PFSK-1 (cell line): ENCODE data around the gene ELAC2.

ENCODE experiments used
- FOXP2 ChIP-seq: optimal IDR thresholded peaks from 2 replicates; pipeline ENCODE3; 2011; ENCODE audit warnings: borderline replicate concordance, control low read depth, inconsistent platforms; ENCODE audit not compliant: insufficient read depth; ENCODE audit errors: extremely low read length, extremely low read depth
- POLR2AphosphoS5 ChIP-seq: IDR thresholded peaks from 2 replicates; pipeline ENCODE4 v1.6.1; 2012; ENCODE audit warnings: low read depth, mild to moderate bottlenecking, control low read depth, low read length, moderate library complexity
- SIN3A ChIP-seq: IDR thresholded peaks from 2 replicates; pipeline ENCODE4 v1.6.1; 2012; ENCODE audit warnings: mild to moderate bottlenecking, low read length, moderate library complexity, borderline replicate concordance; ENCODE audit not compliant: insufficient read depth
- TAF1 ChIP-seq: IDR thresholded peaks from 2 replicates; pipeline ENCODE4 v1.6.1; 2012; ENCODE audit warnings: low read length, control low read depth, borderline replicate concordance; ENCODE audit not compliant: insufficient read depth
- TF ChIP-seq, protein P1 (sequence below), 2 experiments: IDR thresholded peaks; 2 replicates each; pipeline versions ENCODE4 v1.6.1 to v1.8.0; 2011 to 2012; ENCODE audit warnings: low read depth in 2 of 2, low read length in 2 of 2, control low read depth in 1 of 2, inconsistent platforms in 1 of 2, mild to moderate bottlenecking in 1 of 2, moderate library complexity in 1 of 2; ENCODE audit not compliant: insufficient read depth in 1 of 2

The ELAC2 gene

GRCh38 chr17:13051915-13052314, 34.1 kb upstream of the ELAC2 start:
- TF ChIP-seq, protein P1, sequence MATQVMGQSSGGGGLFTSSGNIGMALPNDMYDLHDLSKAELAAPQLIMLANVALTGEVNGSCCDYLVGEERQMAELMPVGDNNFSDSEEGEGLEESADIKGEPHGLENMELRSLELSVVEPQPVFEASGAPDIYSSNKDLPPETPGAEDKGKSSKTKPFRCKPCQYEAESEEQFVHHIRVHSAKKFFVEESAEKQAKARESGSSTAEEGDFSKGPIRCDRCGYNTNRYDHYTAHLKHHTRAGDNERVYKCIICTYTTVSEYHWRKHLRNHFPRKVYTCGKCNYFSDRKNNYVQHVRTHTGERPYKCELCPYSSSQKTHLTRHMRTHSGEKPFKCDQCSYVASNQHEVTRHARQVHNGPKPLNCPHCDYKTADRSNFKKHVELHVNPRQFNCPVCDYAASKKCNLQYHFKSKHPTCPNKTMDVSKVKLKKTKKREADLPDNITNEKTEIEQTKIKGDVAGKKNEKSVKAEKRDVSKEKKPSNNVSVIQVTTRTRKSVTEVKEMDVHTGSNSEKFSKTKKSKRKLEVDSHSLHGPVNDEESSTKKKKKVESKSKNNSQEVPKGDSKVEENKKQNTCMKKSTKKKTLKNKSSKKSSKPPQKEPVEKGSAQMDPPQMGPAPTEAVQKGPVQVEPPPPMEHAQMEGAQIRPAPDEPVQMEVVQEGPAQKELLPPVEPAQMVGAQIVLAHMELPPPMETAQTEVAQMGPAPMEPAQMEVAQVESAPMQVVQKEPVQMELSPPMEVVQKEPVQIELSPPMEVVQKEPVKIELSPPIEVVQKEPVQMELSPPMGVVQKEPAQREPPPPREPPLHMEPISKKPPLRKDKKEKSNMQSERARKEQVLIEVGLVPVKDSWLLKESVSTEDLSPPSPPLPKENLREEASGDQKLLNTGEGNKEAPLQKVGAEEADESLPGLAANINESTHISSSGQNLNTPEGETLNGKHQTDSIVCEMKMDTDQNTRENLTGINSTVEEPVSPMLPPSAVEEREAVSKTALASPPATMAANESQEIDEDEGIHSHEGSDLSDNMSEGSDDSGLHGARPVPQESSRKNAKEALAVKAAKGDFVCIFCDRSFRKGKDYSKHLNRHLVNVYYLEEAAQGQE (IDR thresholded peaks at IDR 0.05; ENCODE audit: insufficient read depth in 1 of 2, low read depth in 2 of 2, low read length in 2 of 2), result no peak
- TF ChIP-seq SIN3A, result no peak
- no peak for TF ChIP-seq TAF1
- no peak for TF ChIP-seq FOXP2
- TF ChIP-seq POLR2AphosphoS5, result no peak

DNA sequence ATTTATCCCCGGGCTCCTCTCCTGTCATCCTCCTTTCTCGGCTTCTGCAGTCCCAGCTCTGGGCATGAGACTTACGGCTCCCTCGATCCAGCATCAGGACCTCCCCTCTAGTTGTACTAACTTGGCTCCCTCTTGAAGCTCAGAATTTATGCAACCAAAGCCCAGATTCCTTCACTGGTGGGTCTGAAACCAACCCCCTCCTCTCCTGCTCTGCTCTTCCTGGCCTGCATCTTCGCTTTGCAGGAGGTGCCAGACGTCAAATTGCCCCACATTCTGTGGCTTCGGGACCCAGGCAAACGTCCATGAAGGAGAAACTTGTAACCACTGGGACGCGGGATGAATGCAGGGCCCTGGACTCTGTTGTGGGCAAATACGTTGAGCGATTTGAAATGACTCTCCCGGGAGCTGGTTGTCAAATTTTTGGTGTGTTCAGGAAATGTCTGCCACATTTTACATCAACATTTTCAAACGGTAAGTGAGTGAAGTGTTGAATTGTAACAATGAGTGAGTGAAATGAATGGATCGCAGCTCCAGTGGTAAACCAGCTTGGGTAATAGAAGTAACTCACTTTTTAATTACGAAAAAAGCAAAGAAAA, 29.3 kb upstream of the ELAC2 start:
- TF ChIP-seq TAF1, result no peak
- TF ChIP-seq, protein P1 (IDR thresholded peaks at IDR 0.05; ENCODE audit: insufficient read depth in 1 of 2, low read depth in 2 of 2, low read length in 2 of 2), result no peak
- TF ChIP-seq FOXP2, result no peak
- TF ChIP-seq POLR2AphosphoS5, result no peak
- no peak for TF ChIP-seq SIN3A

DNA sequence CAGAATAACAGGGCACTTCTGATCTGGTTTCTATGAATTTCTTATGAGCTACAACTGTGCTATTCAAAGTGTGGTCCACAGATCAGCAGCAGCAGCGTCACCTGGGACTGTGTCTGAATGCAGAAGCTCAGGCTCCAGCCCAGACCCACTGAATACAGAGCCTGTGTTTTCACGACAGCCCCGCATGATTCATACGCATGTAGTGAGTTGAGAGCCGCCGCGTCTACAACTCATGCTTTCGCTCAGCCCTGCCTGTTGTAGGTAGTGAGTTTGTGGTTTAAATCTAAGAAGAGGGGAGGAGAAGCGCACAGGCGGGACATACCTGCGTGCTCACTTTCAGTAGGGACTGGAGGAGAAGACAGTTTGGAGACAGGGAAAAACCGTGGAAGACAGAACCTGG, 28.5 kb upstream of the ELAC2 start:
- TF ChIP-seq SIN3A (no peak), POLR2AphosphoS5 (no peak), FOXP2 (no peak)
- TF ChIP-seq, protein P1 (IDR thresholded peaks at IDR 0.05; ENCODE audit: insufficient read depth in 1 of 2, low read depth in 2 of 2, low read length in 2 of 2), result no peak

GRCh38 chr17:13044572-13045065, 26.8 kb upstream of the ELAC2 start:
- TF ChIP-seq FOXP2 (no peak), POLR2AphosphoS5 (no peak), SIN3A (no peak), TAF1 (no peak)
- TF ChIP-seq, protein P1 (IDR thresholded peaks at IDR 0.05; ENCODE audit: insufficient read depth in 1 of 2, low read depth in 2 of 2, low read length in 2 of 2), result no peak
